Activated CD8-positive, alpha-beta memory T cell treated with anti-CD3 and anti-CD28 coated beads, Interleukin-2, amount 50 U/mL, for 1 hour (primary cell): Measurements from ENCODE around the gene CLEC4C.

Experiments
- DNase-seq: peaks from one replicate; pipeline ENCODE4 v3.0.0-alpha.2; 2020; ENCODE audit errors: extremely low read depth

Gene CLEC4C

GRCh38 chr12:7723926-7724325, 23.2 kb downstream of the CLEC4C start:
- DNase-seq: no peak

GRCh38 chr12:7719946-7720730, 27.0 kb downstream of the CLEC4C start:
- DNase-seq: no peak

- DNase-seq: no peak
Observed at GRCh38 chr12:7716381-7716780, 30.8 kb downstream of the CLEC4C start.

DNA sequence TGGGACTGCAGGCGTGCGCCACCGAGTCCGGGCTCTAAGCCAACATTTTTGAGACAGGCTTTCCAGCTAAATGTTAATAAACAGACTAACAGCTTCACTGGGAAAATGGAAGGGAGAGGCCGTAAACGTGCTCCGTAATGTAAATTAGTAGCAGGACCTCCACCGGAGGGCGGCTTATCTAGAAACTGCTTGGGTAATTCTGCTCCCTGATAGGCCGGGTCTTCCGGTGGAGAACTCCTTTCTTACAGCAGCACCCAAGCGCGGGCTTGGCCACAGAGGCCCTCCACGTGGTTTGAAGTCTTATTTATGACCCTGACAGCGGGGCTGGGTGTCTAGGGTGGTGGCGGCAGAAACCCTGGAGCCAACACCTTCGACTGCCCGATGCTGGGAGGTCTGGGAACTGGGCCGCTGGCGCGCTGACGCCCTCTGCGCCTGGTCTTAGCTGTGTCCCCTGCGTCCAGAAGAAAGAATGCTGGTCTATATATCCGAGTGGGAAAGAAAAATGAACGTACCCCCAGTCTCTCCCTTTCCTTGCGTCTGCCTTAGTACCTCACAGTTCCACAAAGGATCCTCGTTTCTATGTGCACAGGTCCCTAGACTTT, 34.2 kb downstream of the CLEC4C start:
- DNase-seq: no peak

- no peak for DNase-seq
Observed at GRCh38 chr12:7711133-7711532, 36.0 kb downstream of the CLEC4C start, which contains the start of gene DPPA3. Gene DPPA3 (plus strand): TSS chr12:7711433. CDS start chr12:7711571, 138 bp downstream.

- no peak for DNase-seq
Observed at GRCh38 chr12:7709969-7710675, 37.1 kb downstream of the CLEC4C start.

DNA sequence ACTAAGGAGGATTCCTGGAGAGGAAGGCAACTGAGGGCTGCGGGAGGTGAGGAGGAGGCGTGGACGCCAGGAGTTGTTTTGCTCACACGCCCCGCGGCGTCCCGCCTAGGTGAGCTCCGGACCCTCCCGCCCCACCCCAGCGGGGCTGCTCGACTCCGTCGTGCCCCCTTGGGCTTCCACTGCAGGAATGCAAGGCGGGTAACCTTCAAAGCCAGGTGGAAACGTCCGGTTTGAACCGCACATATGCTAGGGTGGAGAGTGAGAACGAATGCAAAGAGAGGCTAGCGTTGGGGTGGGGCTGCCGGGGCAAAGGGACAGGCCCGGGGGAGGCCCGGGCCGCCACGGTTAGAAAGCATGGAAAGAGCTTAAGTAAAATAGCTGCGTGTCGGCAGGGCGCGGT, 41.3 kb downstream of the CLEC4C start:
- DNase-seq: no peak

DNA sequence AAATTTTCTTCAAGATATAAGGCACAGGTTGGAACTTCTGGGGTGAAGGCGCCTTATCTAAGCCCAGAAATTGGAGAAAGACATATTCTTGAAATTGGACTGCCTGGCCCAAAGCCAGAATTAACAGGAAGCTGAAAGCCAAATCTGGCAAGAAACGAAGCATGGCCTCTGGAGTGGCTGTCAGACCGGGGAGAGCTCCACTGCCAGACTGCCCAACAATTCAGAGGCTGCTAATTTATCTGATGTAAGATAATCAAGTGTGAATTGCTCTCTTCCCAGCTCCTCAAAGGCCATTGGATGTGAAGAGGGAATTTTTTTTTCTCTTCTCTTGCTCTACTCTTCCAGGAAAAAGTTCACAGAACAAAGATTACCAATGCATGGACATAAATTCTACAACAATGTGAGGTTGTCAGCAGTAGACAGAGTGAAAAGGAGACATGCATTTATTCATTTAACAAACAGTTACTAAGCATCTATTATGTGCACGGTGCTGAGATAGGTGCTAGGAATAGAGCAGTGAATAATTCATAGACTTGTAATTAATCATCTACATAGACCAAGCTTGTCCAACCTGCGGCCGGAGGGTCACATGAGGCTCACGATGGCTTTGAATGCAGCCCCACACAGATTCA, 51.5 kb downstream of the CLEC4C start, which contains the start of gene GDF3:
Gene GDF3, minus strand, starts transcription at position 210 of the 632 bp plus-strand sequence. Its CDS starts 47 bp downstream, at position 163.
- DNase-seq: no peak

DNA sequence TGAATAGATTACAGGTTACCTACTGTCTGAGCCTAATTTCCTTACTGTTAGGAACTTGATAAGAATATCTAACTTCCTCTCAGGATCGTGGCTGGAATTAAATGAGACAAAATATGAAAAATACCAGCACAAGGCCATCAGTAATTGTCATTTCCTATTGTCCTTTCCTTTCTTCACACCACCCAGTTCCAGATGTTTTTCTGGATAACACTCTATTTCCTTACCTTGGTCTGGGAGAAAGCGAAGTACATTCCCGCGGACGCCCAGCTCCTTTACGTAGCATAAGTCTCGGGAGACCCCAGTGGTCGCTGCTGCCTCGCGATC, 52.0 kb downstream of the CLEC4C start:
- no peak for DNase-seq

DNA sequence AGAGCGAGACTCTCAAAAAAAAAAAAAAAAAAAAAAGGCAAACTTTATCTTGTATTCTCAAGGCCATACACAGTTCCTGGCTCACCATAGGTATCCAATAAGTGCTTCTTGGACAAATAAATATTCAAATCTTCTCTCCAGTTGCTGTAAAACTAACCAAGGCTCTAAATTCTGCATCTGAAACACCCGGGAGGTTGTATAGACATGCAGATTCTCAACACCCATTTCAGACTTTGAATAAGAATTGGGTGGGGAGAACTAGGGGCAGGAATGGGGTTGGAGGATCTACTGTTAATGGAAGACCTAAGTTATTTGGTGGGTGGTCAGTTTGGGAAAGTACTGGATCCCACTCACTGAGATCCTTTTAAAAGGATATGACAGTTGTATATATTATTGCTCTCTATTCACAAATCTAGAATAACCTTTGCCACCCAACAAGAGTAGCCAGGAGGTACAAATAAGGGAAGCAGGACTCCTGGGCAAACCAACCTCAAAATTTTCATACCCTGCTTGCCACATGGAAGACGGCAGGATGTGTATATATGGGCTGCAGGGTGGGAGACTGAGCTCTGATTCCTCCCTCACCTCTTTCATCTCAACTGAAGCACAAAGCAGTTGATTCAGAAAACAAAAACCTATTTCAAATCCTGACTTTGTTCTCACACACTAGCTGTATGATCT, 52.5 kb downstream of the CLEC4C start:
- no peak for DNase-seq

GRCh38 chr12:7693793-7694192, 53.4 kb downstream of the CLEC4C start:
- DNase-seq: no peak

- DNase-seq: no peak
Observed at GRCh38 chr12:7681535-7681934, 65.6 kb downstream of the CLEC4C start.
